AML-193 (cell line): ENCODE measurements around the gene ARVCF.

Source experiments
- DNase-seq, 2 experiments: peaks; one replicate each; lab custom pipeline; 2025; lab: John Stamatoyannopoulos, UW

ARVCF gene

DNA sequence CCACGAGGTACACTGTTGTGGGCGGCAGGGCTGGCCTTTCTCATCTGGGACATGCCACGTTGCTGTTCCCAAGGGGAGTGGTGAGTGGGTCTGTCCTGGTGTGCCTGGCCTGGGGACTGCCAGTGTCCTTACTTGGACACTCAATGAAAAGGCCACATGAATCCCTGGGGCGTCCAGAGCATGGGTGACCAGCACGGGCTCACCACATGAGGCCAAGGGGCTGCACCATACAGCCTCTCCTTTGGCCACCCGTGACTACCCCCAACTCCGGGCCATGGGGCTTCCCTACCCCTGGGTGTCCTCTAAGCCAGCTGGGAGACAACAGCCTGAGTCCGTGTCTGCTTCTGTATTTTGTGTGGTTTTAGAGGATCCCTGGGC, 54.8 kb downstream of the ARVCF start:
- no peak for DNase-seq

- DNase-seq = no peak
These were observed 55.4 kb downstream of the ARVCF start for GRCh38 chr22:19961201-19961580.

GRCh38 chr22:19960491-19961200, 56.0 kb downstream of the ARVCF start:
- DNase-seq = no peak

DNA sequence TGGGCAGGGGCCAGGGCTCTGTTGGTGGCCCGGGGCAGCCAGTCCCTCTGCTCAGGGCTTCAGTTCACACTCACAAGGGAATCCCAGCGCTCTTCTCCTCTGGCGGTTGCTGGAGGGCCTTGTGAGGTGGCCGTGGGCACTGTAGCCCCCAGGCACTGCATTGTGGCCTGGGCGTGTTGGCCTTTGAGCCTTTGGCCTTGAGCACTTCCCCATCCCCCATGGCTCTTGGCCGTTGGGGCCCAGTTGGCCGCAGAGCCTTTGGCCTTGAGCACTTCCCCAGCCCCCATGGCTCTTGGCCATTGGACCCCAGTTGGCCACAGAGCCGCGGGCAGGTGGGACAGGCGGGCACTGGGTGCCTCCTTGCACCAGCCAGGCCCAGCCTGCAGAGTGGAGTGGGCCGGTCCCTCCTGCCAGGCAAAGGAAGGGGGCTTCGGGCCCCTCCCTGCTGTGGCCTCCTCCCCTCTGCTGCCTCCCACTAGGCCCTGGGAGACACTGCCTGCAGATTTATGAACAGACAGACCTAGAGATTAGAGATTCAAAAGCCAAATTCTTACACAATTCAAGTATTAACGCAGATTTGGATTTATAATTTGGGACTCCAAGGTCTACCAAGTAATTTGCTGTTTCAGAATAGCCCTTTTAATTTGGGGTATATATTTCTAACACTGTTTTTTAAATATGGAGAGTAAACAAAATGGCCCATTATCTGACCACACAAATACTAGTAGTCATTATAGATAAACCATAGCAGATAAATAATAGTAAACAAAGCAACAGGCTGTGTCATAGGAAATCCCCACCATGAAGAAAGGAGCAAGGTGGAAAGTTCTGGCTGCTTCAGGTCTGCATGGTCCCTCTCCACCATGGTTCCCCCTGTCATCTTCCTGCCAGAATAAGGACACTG, 56.8 kb downstream of the ARVCF start:
- DNase-seq = no peak

DNA sequence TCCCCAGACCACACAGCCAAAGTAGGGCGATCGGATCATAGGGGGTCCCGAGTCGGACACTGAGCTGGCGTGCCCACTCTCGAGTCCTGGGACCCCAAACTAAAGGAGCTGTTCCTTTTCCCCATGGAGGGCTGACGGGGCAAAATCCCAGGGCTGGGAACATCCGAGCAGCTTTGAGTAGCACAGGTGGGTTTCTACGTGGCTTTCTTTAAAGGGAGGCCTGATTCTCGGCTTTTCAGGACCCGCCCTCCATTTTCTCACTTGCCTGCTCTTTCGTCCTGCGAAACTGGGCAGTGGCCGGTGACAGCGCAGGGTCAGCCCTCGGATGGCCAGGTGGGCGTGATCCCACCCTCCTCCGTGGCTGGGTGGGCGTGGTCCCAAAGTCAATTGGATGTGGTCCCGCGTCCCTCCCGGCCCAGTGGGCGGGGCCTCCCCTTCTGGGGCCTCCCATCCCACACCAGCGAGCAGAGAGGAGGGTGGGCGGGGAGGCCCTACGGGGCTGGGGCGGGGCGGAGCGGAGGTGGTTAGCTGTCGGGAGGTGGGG, 57.5 kb downstream of the ARVCF start:
- DNase-seq = no peak

- DNase-seq = no peak
These were observed 58.3 kb downstream of the ARVCF start for GRCh38 chr22:19958083-19959042.

GRCh38 chr22:19957445-19957844, 59.2 kb downstream of the ARVCF start:
- DNase-seq = no peak

DNA sequence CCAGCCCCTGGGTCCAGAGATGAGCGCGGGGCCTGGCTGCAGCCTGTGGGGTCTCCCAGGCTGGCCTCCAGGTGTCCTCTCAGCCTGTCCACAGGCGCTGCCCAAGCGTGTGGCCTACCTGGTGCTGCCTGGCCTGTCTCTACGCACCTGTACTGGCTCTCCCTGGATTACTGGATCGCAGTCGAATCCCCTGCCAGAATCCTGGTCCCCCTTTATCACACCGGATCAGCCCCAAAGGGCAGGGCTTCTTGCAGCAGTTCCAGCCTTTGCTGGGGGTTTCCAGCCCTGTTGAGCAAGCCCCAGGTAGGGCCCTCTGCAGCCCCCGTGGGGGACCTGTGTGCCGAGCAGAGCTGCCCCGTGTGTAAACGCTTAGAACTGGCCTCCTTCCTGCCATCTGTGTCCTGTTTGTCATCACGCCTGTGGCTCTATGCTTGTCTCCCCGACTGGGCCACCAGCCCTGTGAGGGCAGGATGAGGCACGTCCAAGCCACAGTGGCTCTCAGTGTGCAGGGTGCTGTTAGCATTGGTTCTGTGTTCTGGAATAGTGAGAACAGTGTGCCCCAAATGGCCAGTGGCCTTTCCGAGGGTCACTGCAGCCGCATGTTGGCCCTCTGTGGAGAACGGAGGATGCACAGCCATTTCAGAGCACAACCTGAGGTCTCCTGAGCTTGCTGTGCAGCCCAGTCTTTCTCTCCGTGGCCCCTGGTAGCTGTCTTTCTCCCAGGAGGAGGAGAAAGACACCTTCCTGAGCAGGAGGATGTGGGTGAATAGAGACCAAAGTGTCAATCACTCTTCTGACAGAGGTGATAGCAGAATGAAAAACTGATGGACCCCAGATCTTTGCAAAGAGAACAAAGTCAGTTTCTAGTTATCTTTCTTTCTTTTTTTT, 61.1 kb downstream of the ARVCF start:
- DNase-seq = no peak

DNA sequence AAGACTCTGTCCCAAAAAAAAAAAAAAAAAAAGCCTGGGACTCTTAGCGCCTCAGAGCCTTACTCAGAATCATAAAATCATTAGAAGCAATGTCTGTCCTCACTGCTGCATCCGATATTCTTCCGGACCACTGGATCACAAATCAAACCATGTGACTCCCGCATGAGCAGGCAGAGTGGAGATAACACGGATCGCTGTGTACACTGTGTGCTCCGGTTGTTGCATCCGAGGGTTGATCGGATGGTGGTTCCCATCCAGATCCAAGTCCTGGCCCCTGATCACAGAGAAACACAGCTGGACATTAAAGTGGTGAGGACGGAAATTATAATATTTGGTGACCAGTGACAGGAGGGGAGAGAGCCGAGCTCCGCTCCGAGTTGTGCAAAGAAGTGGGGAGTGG, 65.3 kb downstream of the ARVCF start:
- DNase-seq = no peak

- DNase-seq = no peak
These were observed 68.4 kb downstream of the ARVCF start for GRCh38 chr22:19948057-19948760.

- peak; percentile 40 to 55 for DNase-seq
These were observed 73.3 kb downstream of the ARVCF start for GRCh38 chr22:19943082-19944026.

GRCh38 chr22:19942157-19943081, 74.2 kb downstream of the ARVCF start:
- peak; percentile 29 to 43 for DNase-seq

DNA sequence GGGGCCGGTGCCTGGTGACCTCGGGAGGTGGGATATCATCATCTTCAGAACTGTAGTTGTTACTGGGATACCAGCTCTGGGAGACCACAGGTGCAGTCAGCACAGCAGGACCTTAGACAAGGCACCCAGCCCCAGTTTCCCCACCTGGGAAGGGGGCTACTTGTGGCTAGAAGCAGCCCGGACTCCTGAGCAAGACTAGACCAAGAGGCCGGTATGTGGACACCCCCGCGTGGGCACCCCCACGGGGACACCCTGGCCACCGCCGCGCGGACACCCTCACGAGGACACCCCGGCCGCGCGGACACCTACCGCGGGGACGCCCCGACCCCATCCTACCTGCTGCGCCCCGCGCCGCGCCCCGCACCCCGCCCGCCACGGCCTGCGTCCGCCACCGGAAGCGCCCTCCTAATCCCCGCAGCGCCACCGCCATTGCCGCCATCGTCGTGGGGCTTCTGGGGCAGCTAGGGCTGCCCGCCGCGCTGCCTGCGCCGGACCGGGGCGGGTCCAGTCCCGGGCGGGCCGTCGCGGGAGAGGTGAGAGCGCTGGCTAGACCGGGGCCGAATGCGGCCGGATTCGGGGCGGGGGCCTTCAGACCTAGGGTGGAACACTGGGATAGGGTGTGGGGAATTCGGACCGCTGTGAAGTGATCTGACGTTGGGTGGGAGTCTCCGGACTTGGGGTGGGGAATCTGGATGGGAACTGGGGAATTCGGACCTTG, 75.1 kb downstream of the ARVCF start, which contains the start of the genes COMT and TXNRD2:
COMT (plus strand) TSS at position 408 of the 718 bp plus-strand sequence. CDS start 20,755 bp downstream, outside the sequence.
TXNRD2 (minus strand) TSS at position 454 of the 718 bp plus-strand sequence; CDS start at position 439, 15 bp downstream.
- peak; percentile 12 to 14 for DNase-seq

DNA sequence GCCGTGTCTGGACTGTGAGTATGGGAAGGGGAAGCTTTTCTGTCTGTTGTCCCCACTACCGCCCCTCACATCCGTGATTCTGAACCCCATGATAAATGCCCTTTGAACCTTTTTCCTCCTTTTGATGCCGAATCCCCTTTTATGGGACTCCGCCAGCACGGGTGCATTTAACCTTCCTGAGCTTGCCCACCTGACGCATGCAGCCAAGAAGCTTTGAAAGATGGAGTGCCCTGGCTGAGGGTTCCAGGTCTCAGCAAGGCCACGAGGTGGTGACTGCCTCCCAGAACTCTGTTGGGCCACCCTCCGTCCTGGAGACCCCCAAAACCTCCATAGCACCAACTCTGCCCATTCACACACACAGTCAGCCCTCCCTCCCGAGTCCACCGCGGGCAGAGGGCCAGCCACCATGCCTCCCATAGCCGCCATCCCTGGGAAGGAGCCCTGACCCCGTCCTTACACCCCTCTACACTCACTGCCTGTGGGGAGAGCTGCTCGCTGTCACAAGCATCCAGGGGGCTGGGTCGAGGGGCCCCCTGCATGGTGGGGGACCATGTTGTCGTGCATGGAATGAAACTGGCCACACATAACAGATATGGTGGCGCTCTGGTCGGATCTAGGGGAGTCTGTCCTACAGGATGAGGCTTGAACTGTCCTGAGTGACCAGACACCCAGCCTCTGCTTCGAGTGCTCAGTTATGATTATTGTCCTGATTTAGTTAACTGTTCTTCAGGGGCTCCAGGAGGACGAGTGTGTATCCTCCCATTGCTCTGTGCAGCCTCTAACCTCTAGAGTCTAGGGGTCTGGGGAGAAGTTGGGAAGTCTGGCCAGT, 75.9 kb downstream of the ARVCF start:
- DNase-seq = no peak

DNA sequence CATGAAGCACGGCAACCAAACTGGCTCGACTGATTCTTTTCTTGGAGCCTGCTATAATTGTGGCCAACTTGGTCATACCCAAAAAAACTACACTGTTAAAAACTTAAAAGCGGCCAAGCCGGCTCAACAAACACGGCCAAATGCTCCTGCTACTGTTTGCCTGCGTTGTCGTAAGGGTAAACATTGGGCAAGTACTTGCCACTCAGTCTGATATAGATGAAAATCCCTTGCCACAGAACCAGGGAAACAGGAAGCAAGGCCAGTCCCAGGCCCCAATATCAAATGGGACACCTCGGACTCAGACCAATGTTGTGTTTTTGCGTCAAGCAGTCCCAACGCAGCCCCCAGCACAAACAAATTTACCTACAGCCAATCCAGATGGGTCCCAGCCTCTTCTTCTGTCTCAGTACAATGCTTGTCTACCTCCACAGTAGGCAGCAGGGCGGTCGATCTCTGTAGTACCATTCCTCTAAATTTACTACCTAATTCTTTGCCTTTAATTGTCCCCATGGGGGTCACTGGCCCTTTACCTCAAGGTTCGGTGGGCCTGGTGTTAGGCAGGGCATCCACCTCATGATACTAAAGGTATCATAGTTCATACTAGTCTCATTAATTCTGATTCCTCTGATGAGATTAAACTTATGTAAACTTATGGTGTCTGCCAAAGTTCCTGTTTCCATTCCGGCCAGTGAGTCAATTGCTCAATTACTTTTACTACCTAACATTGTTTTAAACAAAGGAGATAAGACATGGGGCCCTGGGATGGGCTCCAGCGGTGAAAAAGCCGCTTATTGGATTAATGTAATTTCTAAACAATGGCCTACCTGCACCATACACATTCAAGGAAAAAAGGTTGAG, 78.8 kb downstream of the ARVCF start:
- DNase-seq = peak; percentile 5 to 13
